GM19351 (cell line): ENCODE results near the gene CAMSAP3.
A peak's percentile ranks its signal among the peaks of the same experiment; 100 is the strongest.

Experiments used
- ATAC-seq: cut with Tn5 transposase; IDR thresholded peaks from one replicate; pipeline ENCODE4 v1.9.1; 2021; ENCODE audit warnings: mild to moderate bottlenecking, moderate library complexity; ENCODE audit not compliant: unreplicated experiment

The CAMSAP3 gene

DNA sequence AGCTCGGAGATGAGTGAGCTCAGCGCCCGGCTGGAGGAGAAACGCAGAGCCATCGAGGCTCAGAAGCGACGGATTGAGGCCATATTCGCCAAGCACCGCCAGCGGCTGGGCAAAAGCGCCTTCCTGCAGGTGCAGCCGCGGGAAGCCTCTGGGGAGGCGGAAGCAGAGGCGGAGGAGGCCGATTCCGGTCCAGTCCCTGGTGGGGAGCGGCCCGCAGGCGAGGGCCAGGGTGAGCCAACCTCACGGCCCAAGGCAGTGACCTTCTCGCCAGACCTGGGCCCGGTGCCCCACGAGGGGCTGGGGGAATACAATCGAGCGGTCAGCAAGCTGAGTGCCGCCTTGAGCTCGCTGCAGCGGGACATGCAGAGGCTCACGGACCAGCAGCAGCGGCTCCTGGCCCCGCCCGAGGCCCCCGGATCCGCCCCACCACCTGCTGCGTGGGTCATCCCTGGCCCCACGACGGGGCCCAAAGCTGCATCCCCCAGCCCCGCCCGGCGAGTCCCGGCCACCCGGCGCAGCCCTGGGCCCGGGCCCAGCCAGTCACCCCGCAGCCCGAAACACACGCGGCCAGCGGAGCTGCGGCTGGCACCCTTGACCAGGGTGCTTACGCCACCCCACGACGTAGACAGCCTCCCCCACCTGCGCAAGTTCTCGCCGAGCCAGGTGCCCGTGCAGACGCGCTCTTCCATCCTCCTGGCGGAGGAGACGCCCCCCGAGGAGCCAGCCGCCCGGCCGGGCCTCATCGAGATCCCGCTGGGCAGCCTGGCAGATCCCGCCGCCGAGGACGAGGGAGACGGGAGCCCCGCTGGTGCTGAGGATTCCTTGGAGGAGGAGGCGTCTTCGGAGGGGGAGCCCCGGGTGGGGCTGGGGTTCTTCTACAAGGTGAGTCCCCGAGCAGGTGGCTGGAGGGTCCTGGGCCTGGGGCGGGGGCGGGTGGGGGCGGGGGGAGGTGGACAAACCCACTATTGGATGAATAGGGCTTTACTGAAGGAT lies 16.9 kb downstream of the CAMSAP3 start:
- no peak for ATAC-seq

DNA sequence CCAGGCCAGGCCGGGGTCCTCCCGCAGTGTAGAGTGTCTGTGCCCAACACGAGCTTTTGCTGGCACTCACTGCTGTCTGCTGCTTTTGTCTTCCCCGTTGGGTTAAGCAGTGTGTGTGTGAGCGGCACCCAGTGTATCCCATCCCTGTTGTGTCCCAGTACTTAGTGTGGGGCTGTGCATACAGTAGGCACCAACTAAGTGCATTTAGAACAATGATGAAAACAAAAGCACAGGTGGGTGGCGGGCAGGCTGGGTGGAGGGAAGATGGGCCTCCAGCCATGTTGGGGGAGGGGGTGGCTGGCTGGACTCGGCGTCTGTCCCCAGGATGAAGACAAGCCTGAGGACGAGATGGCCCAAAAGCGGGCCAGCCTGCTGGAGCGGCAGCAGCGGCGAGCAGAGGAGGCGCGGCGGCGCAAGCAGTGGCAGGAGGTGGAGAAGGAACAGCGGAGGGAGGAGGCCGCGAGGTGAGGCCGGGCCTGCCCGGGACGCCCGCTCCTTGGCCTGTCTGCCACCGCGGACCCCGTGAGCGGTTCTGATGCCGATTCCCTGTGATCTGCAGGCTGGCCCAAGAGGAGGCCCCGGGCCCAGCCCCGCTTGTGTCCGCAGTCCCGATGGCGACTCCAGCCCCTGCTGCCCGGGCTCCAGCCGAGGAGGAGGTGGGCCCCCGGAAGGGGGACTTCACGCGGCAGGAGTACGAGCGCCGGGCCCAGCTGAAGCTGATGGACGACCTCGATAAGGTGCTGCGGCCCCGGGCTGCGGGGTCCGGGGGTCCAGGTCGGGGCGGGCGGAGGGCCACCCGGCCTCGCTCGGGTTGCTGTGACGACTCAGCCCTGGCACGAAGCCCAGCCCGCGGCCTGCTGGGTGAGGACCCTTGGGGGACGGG lies 19.4 kb downstream of the CAMSAP3 start:
- ATAC-seq, result no peak

DNA sequence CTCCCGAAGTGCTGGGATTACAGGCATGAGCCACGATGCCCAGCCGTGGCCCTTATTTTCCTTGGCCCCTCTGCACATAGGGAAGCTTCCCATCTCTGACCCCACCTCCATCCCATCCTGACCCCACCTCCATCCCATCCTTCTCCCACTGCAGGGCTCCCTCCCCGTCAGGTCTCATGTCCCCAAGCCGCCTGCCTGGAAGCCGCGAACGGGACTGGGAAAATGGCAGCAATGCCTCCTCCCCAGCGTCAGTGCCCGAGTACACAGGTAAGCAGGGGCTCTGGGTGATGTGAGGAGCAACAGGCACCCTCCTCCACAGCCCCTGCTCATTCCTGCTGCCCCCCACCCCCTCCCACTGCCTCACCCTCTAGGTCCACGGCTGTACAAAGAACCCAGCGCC lies 21.5 kb downstream of the CAMSAP3 start:
- no peak for ATAC-seq

DNA sequence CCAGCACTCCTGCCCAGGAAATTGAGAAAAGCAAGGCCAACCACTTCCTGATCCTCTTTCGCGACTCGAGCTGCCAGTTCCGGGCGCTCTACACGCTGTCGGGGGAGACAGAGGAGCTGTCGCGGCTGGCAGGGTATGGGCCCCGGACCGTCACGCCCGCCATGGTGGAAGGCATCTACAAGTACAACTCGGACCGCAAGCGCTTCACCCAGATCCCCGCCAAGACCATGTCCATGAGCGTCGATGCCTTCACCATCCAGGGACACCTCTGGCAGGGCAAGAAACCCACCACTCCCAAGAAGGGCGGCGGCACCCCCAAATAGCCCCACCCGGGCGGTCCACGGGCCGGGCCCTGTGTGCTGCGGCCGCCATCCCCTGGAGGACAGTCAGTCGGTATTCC lies 22.1 kb downstream of the CAMSAP3 start:
- ATAC-seq, result no peak

DNA sequence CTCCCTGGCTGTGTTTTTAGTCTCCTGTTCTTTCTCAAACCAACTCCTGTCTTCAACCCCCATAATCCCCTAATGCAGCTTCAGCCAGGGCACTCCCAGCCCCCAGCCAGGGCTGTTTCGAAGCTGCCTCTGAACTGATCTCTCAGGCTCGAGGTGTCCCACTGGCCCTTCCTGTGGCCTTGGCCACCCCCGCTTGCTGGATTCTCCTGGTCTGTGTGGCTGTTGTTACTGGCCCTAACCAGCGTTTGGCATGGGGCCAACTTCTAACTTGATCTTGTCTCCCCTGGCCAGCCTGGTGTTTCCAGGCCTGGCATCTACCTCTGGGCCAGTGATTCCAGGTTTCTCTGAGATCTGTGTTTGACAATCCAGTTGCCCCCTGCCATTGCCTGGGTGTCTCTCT lies 22.7 kb downstream of the CAMSAP3 start:
- no peak for ATAC-seq

DNA sequence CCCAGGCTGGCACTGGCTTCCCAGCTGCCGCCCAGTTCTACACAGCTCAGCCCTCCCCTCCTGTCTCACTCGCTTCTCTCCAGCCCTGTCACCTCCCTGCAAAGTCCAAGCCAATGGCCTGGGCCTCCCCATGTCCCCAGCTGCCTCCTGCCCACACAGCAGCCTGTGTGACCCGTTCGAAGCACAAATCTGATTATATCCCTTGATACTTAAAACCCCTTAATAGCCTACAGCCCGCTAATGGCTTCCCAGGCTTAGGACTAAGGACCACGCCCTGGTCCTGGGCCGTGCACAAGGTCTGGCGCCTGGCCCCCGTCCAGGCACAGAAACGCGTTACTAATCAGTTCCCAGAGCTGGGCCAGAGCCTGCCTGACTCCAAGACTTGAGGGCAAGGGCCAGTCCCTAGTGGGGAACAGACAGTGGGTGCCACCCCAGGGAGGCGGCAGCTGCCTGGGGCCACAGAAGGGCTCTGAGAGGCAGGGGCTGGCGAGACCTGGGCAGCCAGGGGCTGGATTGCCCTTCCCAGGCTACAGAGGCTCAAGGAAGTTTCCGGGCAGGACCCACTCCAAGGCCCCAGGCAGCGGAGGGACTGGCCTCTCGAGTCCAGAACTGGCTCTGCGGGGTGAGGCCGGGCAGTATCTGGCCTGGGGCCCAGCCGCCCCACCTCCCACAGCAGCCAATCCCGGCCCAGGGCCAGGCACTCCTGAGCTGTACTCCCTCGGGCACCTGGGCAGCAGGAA lies 23.3 kb downstream of the CAMSAP3 start:
- ATAC-seq, result no peak

DNA sequence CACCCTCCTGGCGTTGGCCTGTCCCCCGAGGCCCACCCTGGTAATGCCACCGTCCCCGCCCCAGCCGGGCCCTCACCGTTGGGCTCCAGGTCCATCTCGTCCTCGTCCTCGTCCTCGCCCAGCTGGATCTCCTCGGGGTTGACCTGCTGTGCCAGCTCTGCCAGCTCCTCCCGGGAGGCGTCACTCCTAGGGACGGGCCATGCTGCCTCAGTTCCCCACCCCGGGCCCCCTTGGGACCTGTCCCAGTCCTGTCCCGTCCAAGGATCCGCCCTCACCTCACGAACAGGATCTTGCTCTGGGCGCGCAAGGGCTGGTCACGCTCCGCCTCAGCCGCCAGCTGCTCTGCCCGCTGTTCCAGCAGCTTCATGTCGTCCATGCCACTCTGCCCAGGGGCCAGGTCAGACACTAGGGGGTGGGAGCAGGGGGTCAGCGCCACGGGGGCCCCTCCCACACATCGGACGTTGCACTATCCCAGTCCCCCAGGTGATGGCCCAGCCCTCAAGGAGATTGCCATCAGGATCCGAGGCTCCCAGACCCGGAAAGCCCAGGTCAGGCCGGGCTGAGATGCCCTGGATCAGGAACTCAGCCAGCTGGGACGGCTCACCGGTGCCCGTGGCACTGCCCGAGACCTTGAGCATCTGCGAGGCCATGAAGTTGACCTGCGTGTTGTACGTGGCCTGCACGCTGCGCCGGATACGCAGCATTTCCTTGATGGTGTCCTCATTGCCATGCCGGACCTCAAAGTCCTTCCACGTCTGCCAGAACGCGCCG lies 24.2 kb downstream of the CAMSAP3 start:
- ATAC-seq, result no peak

DNA sequence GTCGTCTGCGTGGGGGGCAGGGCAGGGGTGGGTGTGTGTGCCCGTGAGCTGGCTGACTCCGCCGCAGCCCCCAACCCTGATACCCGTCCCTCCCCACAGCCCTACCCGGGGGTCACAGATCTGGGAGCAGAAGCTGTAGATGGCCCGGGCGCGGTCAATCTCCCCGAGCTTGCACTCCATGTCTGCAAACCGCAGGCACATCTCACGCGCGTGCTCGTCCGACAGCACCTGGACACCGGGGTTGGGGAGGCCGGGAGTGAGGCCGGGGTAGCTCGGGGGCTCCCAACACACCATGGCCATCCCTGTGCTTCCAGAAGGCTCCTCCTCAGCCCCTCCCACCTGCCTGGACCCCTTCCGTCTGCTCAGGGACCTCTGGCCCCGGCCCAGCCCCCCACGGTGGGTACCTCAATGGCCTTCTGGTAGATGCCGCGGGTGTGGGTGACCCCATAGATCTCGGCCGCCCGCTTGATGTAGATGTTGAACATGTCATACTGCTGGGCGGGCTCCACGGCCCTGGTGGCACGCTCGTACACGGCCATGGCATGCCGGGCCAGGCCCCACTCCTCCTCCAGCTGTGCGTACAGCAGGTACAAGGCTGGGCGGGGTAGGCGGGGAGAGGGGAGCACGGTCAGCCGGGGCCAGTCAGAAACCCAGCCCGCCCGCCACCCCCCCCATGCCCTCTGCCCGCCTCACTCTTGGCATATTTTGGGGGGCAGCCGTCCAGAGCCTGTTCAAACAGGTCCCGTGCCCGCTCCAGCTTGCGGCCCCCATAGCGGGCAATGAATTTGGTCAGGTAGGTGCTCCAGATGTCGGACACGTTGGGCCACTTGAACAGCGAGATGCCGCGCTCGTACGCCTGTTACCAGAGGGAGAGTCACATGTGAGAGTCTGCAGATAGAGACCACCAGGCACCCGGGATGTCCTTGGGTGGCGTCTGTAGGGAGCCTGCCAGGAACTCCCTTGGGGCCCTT lies 25.1 kb downstream of the CAMSAP3 start:
- no peak for ATAC-seq

DNA sequence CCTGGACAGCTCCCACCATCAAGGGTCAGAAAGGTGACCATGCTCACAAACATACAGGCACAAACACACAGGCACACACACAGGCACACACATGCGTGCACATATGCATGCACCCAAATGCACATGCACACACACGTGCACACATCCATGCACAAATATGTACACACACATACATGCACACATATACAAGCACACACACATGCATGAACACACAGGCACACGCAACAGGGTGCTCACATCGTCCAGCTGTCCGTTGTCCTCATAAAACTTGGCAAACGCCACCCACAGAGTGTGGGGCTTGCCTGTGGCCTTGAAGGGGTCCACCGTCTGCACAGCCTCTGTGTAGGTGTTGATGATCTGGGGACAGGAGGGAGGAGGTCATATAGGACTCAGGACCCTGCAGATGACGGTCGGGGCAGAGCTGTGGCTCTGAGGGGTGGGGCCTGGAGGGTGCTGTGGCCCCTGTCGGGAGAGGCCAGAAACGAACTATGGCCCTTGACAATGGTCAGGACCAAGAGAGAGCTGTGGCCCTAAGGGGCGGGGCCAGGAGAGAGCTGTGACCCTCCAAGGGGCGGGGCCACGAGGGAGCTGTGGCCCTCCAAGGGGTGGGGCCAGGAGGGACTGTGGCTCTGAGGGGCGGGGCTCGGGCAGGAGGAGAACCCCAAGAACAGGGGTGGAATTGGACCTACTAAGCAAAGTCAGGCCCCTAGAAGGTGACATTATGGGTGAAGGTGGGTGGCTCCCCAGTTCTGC lies 27.4 kb downstream of the CAMSAP3 start:
- ATAC-seq, result no peak

DNA sequence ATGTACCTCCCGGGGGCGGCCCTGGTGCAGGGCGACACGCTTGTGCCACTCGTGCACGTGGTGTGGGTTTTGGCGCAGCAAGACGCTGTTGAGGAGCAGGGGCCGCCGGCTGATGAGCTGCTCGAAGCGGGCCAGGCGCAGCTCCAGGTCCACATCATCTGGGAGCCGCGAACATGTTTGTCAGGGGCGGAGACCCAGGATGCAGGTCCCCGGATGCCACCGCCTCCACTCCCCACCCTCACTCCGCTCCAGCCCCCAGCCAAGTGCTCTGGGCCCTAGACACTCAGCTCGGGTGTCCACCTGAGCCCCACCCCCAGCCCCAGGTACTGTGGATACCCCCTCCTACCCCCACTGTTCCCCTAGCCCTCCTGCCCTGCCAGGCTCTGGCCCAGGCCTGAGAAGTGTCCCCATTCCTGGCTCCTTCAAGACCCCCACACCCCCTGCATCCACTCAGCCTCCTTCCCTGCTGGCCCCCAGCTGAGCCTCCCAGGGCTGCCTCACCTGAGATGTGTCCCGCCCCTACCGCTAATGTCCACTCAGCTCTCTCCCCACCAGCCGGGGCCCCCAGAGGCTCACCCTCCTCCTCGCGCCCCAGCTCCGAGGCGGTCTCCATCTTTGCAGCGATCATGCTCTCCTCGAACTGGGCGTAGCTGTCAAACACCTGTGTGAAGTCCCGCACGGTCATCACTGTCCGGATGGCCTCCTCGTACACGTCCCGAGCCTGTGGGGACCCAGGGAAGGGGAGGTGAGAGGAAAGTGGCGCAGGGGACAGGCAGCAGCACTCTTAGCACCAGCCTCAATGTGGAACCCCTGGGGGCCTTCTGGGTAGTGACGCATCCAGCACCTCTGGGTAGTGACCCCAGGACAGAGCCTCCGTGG lies 28.3 kb downstream of the CAMSAP3 start:
- no peak for ATAC-seq

DNA sequence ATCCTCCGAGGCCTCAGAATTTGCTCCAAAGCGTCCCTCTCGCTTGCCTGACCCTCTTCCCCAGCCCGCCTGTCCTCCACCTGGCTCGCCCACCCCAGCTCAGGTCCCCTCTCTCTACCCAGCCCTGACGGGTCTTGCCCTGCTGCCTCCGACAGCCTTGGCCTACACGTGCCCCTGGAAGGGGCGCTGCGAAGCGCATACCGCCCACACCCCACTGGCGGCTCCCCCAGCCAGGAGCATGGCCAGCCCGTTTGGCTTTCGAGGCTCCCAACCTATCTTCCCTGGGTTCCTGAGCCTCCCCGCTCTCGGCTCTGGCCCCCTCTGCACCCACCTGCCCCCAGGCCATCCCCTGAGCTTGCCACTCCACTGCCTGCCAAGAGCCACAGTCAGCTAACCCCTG lies 29.1 kb downstream of the CAMSAP3 start:
- ATAC-seq, result no peak

DNA sequence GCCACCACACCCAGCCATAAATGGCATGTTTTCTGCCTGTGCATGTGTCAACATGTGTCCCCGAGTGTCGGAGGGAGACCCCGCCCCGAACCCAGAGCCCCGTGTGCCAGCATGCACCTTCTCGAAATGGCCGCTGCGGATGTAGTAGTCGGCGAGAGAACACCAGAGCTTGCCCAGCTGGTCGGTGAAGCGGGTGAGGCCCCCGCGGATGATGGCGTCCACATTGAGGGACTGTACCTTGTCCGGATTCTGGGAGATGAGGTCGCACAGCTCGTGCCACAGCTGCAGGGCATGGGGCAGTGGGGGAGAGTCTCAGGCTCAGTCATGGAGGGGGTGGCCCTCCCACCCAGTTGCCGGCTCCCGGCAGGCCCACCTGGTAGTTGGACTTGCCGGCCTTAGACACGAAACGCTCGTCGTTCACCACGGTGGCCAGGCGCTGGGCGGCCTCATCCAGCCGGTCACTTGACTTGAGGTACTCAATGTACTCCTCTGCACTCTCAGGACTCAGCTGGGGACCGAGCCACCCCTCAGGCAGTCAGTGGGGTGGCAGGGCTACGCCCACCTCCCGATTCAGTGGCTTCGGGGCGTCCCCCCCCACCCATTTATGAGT lies 30.2 kb downstream of the CAMSAP3 start:
- no peak for ATAC-seq

DNA sequence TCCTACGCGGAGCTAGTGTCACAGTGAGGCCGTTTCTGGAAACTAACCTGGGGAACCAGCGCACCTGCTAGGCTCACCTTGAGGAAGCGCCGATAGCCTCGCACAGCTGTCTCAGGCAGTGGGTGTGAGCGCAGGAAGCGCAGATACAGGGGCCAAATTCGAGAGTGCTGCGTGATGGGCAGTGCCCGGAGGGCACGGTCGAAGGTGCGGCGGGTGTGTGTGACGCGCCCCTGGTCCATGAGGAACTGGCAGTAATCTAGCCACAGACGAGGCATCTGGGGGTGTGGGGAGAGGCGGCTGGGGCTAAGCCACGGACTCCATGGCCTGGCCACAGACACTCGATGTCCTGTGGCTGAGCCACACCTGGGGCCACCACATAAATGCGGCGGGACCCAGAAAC lies 31.5 kb downstream of the CAMSAP3 start:
- no peak for ATAC-seq

DNA sequence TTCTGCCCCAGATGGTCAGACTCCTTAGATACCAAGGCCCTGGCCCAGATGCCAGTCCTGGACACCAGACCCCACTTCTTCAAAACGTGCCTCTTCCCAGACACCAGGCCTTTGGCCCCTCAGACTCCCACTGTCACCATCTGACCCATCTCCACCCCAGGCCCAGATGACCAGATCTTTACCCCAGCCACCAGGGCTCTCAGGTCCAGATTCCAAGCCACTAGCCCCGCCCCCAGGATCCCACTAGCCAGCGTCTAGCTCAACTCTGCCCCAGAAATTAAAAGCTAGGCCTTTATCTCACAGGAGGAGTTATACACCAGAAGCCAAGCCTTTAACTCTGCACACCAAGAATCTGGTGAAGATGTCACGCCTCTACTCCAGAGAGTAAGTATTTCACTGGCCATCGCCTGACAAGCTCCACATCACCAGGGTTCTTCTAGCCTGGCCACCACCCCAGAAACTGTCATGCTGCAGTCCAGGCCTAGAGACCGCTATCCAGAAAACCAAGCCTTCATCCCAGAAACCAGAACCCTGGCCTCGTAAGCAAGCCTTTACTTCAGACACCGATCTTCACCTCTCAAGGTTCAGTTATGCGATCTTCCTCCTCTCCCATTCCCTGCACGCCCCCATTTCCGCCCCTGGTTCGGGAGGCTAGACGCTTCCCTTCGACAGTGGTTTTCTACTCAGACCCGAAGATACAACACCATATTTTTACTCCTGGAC lies 33.1 kb downstream of the CAMSAP3 start:
- no peak for ATAC-seq

DNA sequence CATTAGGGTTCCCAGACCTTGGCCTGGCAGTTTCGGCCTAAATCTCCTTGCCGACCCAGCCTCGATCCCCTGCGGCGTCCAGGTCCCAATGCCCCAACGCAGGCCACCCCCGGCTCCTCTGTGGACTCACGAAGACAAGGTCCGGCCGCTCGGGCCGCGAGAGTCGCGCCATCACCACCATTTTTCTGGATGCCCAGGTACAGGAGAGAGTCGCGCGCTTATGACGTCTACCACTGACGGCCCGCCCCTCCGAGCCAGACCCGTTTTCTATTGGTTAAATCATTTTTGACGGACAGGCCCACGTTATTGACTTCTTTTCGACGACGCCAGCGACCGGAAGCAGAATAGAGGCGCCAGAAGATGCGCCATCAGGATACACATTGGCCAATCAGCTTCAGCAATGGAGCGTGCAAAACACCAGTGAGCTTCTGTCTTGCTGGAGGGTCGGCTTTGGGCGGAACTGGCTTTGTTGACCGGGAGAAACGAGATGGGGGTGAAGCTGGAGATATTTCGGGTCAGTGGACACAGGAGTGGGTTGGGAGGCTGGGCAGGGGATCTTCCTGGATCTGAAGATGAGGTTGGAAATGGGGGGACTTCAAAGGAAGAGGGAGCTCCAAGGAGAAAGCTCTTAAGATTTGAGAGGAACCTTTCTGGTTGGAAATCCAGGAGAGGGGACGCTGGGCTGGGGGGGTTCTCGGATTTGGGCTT lies 33.8 kb downstream of the CAMSAP3 start, which contains the start of the genes PET100 and XAB2:
Gene PET100 (plus strand): TSS at position 447 of the 708 bp plus-strand sequence. CDS start 41 bp downstream, at position 488.
Gene XAB2 (minus strand): TSS at position 199 of the 708 bp plus-strand sequence. CDS start 18 bp downstream, at position 181.
- ATAC-seq, result peak; percentile 98
